ENCODE results near the gene CPXM1.
"Not testable (repeated sequence)": the region's sequence is repeated elsewhere in the genome, so short reads cannot be mapped to it uniquely, and the experiment has no call there.

The CPXM1 gene

GRCh38 chr20:2825761-2826160, 25.3 kb upstream of the CPXM1 start:
- DNase-seq, result no peak

DNA sequence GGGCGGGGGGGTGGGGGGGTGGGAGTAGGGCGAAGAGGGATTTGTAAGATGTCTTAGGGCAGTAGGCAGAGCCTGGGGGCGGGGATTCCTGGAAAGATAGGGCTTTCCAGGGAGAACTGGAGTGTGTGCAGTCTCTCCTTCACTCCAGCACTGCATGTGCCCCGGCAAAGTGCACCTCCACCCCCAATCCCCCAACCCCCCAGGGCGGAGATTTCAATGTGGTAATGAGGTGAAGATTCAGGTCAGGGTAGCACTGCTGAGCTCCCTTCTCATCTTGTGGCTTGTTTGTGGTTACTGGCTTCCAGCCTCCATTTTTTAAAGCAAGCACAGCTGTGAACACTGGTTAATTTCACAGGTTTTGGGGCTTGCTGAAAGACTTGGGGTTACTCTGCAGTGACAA, 21.6 kb upstream of the CPXM1 start:
- DNase-seq, result no peak

DNA sequence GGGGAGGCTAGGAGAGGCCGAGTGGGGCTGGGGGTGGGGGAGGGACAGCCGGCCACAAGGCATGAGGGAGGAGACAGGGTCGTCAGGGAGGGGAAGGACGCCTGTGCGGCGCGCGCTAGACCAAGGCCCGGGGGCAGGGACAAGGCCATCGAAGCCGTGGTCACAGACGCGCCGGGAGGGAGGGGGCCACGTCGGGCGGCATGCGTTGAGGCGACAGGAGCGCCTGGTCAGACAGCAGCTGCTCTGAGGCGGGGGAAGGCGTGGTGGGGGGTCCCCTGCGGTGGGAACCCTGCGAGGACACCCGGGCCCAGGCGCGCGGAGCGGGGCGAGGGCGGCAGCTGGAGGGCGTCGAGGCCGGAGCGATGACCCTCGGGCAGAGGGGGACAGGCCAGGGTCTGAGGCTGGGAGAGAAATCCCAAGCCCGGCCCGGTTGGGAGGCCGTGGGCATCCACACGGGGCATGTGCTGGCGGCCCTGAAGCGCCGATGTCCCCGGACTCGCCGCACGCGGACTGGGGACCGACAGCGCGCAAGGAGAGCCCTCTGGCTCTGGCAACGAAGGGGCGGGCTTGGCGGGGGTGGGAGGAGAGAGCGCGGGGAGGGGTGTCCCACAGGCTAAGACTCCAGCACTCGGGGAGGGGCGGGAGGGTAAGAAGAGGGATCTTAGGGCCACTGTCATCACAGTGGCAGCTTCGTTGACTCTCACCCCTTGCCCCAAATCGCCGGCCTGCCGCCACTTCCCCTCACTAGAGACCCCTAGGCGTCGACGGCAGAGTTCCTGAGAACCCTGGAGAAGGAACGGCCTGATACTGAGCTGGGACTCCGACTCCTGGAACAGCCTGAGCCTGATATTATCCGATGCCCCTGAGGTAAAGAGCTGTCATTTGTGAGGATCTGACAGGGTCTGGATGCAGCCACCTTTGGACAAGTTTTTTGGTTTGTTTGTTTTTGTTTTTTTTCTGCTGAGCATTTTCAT, 20.8 kb upstream of the CPXM1 start:
- DNase-seq, result peak; percentile 67

GRCh38 chr20:2820084-2820895, 19.9 kb upstream of the CPXM1 start:
- peak; percentile 80 for DNase-seq

- no peak for DNase-seq
Measured at GRCh38 chr20:2817891-2818595, 17.6 kb upstream of the CPXM1 start.

DNA sequence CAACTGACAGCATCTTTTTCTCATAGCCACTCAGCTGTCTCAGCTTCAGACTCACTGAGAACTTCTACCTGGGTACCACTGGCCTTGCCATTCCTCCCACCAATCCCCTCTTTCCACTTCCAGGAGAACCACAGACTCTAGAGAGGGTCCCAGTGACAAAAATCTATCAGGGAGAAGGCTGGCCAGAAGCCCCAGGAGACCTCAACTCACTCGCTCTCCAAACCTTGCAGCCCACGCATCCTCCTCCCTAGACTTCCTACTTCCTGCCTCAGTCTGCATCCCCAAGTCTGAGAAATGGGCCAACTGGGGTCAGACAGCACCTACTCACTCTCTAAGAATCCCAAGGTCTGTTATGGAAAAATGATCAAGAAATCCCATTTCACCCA, 16.9 kb upstream of the CPXM1 start:
- DNase-seq, result no peak

DNA sequence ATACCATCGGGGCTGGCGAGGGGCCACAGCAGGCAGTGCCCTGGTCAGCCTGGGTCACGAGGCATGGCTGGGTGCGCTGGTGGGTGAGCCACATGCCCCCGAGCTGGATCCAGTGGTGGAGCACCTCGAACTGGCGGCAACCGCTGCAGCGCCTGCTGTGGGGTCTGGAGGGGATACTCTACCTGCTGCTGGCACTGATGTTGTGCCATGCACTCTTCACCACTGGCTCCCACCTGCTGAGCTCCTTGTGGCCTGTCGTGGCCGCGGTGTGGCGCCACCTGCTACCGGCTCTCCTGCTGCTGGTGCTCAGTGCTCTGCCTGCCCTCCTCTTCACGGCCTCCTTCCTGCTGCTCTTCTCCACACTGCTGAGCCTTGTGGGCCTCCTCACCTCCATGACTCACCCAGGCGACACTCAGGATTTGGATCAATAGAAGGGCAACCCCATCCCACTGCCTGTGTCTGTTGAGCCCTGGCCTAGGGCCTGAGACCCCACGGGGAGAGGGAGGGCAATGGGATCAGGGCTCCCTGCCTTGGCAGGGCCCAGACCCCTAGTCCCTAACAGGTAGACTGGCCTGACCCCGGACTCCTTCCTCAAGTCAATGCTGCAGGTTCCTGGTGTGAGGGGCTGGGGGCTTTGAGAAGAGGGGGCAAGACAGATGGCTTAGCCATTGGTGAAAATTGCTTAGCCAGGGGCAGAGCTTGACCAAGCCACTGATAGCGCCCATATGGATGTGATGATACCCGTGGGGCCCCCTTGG, 16.3 kb upstream of the CPXM1 start:
- no peak for DNase-seq

- DNase-seq, result no peak
Measured at GRCh38 chr20:2816030-2816582, 15.7 kb upstream of the CPXM1 start, which contains the start of gene TMEM239. Gene TMEM239 (plus strand): TSS chr20:2816364. CDS start chr20:2816555, 191 bp downstream.

DNA sequence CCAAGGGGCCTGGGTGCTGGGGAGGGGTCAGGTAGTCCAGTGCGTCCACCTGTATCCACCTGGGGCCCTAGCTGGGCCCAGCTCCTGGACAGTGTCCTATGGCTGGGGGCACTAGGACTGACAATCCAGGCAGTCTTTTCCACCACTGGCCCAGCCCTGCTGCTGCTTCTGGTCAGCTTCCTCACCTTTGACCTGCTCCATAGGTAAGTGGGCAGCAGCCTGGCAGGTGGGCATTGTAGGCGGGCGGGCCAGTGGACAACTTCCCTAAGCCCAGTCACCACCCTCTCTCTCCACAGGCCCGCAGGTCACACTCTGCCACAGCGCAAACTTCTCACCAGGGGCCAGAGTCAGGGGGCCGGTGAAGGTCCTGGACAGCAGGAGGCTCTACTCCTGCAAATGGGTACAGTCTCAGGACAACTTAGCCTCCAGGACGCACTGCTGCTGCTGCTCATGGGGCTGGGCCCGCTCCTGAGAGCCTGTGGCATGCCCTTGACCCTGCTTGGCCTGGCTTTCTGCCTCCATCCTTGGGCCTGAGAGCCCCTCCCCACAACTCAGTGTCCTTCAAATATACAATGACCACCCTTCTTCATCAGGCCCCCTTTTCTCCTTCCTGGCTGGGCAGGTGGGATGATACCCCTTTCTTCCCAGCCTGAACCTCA, 14.9 kb upstream of the CPXM1 start:
- DNase-seq, result no peak

DNA sequence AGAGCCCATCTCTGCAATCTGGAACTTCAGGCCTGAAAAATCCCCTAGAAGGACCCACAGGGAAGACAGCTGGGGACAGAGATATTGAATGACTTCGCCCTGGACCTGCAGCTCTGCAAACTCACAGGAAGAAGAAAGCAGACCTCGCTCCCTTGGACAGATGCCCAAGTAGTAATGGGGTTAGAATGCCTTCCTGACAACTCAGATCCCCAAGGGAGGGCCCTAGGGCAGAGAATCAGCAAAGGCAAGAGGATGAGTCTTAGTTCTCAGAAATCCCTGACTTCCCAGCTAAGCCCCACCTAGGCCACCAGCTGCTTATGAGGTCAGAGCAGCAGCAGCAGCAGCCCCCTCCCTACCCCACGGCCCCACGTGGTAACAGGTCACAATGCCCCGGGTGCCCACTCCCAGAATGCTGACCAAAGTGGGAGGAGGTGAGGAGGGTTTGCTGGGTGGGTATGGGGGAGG, 14.2 kb upstream of the CPXM1 start, which contains the start of gene C20orf141:
C20orf141 (plus strand) TSS at position 401 of the 465 bp plus-strand sequence. CDS start 198 bp downstream, outside the sequence.
- DNase-seq, result no peak

DNA sequence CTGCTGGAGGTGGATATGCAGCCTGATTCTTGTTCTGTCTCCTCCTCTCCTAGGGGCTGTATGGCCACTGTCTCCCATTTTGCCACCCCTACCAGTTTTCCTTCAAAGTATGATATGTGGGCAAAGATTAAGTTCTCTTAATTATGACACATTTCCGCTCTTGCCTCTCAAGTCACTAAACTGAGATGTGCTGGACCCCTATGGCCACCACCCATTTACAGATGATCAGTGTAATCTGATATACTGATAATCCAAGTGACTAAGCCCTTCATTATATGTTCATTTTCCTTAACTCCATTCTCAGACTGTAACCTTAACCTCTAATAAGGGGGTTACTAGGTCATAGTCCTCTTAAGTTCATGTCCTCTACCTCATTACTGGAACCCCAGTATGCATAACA, 13.6 kb upstream of the CPXM1 start:
- DNase-seq, result no peak

- DNase-seq, result no peak
Measured at GRCh38 chr20:2812189-2812588, 11.8 kb upstream of the CPXM1 start.

- no peak for DNase-seq
Measured at GRCh38 chr20:2809690-2810089, 9.3 kb upstream of the CPXM1 start.

GRCh38 chr20:2807929-2808328, 7.5 kb upstream of the CPXM1 start:
- DNase-seq, result not testable (repeated sequence)

- DNase-seq, result no peak
Measured at GRCh38 chr20:2807019-2807418, 6.6 kb upstream of the CPXM1 start.

DNA sequence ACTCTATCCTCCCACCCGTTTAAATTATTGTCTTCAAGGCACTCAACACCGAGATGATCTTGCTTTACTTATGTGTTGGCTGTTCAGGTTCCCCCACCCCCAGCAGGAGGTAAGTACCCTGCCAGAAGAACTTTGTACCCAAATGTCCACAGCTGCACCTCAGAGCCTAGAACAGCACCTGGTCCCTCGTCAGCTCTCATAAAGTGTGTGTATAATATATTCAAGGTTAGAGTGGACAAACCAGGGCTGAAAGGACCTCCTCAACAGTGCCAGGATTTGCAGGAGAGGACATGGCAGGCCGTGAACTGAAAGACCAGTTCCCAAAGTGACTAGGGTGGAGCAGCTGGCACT, 5.9 kb upstream of the CPXM1 start:
- DNase-seq, result peak; percentile 22

DNA sequence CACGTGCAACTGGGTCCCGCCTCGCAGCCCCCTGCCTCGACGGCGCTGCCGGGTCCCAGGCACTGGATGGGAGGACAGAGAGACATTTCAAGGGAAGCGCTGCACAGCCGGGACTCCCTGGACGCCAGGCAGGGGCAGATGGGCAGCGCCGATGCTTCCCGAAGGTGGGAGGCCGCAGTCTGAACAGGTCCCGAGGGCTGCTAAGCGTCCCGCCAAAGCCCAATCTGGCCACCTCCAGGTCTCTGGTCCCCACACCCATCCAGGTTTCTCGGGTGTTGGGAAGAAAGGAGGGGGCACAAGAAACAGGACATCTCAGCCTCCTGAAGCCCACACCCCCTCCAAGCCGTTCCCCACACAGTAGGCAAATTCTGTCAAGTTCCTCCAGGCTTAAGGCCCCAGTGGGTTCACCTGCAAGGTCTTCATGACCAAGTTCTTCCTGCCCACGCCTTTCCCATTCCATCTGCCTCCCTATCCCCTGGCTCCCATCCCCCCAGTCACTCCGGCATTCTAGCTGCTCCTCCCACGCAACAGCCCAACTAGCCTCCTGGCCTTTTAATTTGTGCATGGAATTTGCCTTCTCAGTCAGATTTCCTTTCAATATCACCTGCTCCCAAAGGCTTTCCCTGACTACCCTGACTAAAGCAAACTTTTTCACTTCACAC, 5.4 kb upstream of the CPXM1 start:
- peak; percentile 46 for DNase-seq

GRCh38 chr20:2804852-2805688, 4.6 kb upstream of the CPXM1 start:
- DNase-seq, result peak; percentile 37

All from right kidney (tissue), 1 donor.